Measurements from ENCODE around the gene MMRN1. TPM values are rescaled to one million over a fixed set of nuclear protein-coding genes. Genes with fewer than 3 reads are reported as not detected.

The MMRN1 gene
- total and polyA plus RNA-seq, 8 donors, result 0.56 to 7.1 (median 3.4) TPM

- no peaks in the 10 kb centered on the region for H3K4me1 ChIP-seq
- DNase-seq (no peak), FAIRE-seq (no peak), ATAC-seq (peak in 2 of 4 donors; percentile 12 to 39)
- TF ChIP-seq, protein P1, sequence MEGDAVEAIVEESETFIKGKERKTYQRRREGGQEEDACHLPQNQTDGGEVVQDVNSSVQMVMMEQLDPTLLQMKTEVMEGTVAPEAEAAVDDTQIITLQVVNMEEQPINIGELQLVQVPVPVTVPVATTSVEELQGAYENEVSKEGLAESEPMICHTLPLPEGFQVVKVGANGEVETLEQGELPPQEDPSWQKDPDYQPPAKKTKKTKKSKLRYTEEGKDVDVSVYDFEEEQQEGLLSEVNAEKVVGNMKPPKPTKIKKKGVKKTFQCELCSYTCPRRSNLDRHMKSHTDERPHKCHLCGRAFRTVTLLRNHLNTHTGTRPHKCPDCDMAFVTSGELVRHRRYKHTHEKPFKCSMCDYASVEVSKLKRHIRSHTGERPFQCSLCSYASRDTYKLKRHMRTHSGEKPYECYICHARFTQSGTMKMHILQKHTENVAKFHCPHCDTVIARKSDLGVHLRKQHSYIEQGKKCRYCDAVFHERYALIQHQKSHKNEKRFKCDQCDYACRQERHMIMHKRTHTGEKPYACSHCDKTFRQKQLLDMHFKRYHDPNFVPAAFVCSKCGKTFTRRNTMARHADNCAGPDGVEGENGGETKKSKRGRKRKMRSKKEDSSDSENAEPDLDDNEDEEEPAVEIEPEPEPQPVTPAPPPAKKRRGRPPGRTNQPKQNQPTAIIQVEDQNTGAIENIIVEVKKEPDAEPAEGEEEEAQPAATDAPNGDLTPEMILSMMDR (IDR thresholded peaks at IDR 0.05), result no peak
- H3K36me3 ChIP-seq, result no peaks in the 10 kb centered on the region
- intact Hi-C loops (cut with DNase I), result no loop called here
- peaks cover 0 to 5% (median 0%) of the 10 kb centered on the region in 4 donors for H3K27me3 ChIP-seq
- no peak overlapping the region for H3K4me3 ChIP-seq
- no peak overlapping the region for H3K27ac ChIP-seq
- 7 to 10% methylated on average over 3 of the region's 3 CpGs for WGBS, 2 donors
- H3K9me3 ChIP-seq, result no peaks in the 10 kb centered on the region
Observed at GRCh38 chr4:89915937-89916336, 21.3 kb downstream of the MMRN1 start.

DNA sequence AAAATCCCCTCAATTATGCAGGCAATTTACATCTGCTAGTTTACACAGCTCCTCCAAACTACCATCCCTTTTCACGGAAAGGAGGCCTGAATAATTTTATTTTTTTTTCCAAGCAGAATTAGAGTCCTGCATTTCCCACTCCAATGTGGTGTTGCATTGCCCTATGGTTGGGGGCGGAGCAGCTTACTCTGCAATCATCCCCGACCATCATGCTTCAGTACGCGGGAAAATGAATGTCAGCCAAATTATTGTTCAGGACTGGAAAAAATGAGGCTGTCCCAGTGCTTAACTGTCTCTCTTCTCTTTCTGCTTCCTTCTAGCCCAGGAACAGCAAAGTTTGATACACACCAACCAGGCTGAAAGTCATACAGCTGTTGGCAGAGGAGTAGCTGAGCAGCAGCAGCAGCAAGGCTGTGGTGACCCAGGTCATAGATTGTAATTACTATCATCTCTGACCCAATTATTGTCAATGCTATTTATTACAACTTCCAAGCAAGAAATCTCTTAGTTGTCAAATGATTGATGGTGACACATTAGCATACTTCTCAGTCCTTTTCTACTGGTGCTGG, 28.3 kb downstream of the MMRN1 start:
- intact Hi-C loops (cut with DNase I), result no loop called here
- Histone ChIP-seq H3K4me3 (no peak overlapping the region), H3K27me3 (peaks cover 0 to 5% (median 0%) of the 10 kb centered on the region in 4 donors), H3K9me3 (no peaks in the 10 kb centered on the region), H3K36me3 (no peaks in the 10 kb centered on the region), H3K27ac (no peak overlapping the region), H3K4me1 (no peaks in the 10 kb centered on the region)
- no peak for DNase-seq
- WGBS, 2 donors, result 78 to 87% methylated on average over 5 of the region's 5 CpGs
- ATAC-seq, result no peak
- TF ChIP-seq, protein P1 (IDR thresholded peaks at IDR 0.05), result no peak
- no peak for FAIRE-seq

- TF ChIP-seq, protein P1 (IDR thresholded peaks at IDR 0.05), result no peak
- intact Hi-C loops (cut with DNase I), result no loop called here
- Histone ChIP-seq H3K9me3 (no peaks in the 10 kb centered on the region), H3K36me3 (no peaks in the 10 kb centered on the region), H3K4me3 (no peak overlapping the region), H3K4me1 (no peaks in the 10 kb centered on the region), H3K27me3 (no peaks in the 10 kb centered on the region), H3K27ac (no peak overlapping the region)
- WGBS, 2 donors, result 71 to 79% methylated on average over 4 of the region's 4 CpGs
- DNase-seq (no peak), FAIRE-seq (no peak), ATAC-seq (no peak)
Observed at GRCh38 chr4:89928838-89929237, 34.2 kb downstream of the MMRN1 start.

DNA sequence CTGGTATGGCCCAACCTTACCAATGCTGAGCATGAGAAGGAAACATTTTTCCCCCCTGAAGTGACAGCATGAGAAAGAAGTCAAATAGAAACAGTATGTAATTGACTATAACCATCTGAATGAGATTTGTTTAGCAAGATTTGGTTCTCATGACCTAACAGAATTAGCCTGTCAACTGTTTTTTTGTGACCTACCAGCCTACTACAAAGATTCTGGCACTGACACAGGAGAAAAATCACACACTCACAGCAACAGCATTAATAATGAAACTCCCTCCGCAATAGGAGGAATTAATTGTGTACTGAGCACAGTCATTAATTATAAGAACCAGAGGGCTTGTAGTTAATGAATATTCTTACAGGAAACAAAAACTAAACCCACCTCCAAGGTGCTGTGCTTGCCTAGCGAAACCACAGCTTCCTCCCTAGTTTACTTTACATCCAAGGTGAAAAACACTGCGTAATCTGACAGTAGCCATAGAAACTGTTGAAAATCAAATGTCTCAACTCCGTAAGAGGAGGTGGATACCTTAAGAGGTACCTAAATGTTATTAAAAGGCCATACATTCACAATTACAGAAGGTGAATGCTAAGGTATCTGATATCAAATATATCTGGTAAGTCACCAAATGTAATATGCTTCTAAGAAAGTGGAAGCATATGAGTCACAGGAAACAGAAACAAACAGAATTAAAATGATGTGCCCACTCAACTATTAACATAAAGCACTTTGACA, 34.9 kb downstream of the MMRN1 start:
- ATAC-seq (peak; percentile 60 to 81 (median 74)), DNase-seq (no peak), FAIRE-seq (no peak)
- WGBS, 2 donors, result 27 to 28% methylated on average over 4 of the region's 4 CpGs
- Histone ChIP-seq H3K4me1 (no peaks in the 10 kb centered on the region), H3K9me3 (no peaks in the 10 kb centered on the region), H3K4me3 (no peak overlapping the region), H3K36me3 (no peaks in the 10 kb centered on the region), H3K27ac (peak overlapping the region in 1 of 4 donors; percentile 33), H3K27me3 (no peaks in the 10 kb centered on the region)
- intact Hi-C loops (cut with DNase I), result no loop called here
- TF ChIP-seq, protein P1 (IDR thresholded peaks at IDR 0.05), result no peak

- ATAC-seq (no peak), FAIRE-seq (no peak), DNase-seq (no peak)
- intact Hi-C loops (cut with DNase I), result no loop called here
- H3K9me3 ChIP-seq, result no peaks in the 10 kb centered on the region
- TF ChIP-seq, protein P1 (IDR thresholded peaks at IDR 0.05), result no peak
- no peak overlapping the region for H3K27ac ChIP-seq
- H3K36me3 ChIP-seq, result no peaks in the 10 kb centered on the region
- 48 to 55% methylated on average over 2 of the region's 2 CpGs for WGBS, 2 donors
- no peaks in the 10 kb centered on the region for H3K27me3 ChIP-seq
- no peaks in the 10 kb centered on the region for H3K4me1 ChIP-seq
- H3K4me3 ChIP-seq, result no peak overlapping the region
Observed at GRCh38 chr4:89939546-89939945, 44.9 kb downstream of the MMRN1 start.

Measured in pancreas (tissue), 10 donors.